A549 (cell line): ENCODE data around the gene RHBDF2. TPM values are rescaled to one million over a fixed set of nuclear protein-coding genes. Genes with fewer than 3 reads are reported as not detected.
"Not testable (repeated sequence)": the region's sequence is repeated elsewhere in the genome, so short reads cannot be mapped to it uniquely, and the experiment has no call there.

Experiments
- ATAC-seq, 2 experiments: fragments of 200-7000 bp in 1 of 2; fragments of >200 bp in 1 of 2; cut with Nextera tagmentation in 1 of 2; cut with Tn5 transposase in 1 of 2; 3 replicates each; pipeline versions ENCODE4 v1.8.0 to v1.9.1; 2018 to 2020; ENCODE audit warnings: mild to moderate bottlenecking in 1 of 2, moderate library complexity in 1 of 2
- CTCF ChIA-PET: fragments of 300-600 bp; sonication (Branson Sonifier 250); formaldehyde crosslinking; extraction: SDS; loops from one replicate; lab custom pipeline; 2021; ENCODE audit warnings: antibody characterized with exemption, inconsistent platforms; lab: Yijun Ruan, JAX
- POLR2A ChIA-PET: fragments of 350-600 bp; formaldehyde crosslinking; extraction: SDS; loops from one replicate; lab custom pipeline; 2021; ENCODE audit warnings: antibody characterized with exemption, inconsistent platforms; lab: Yijun Ruan, JAX
- DNase-seq, 2 experiments: peaks; one replicate each; pipeline versions ENCODE4 v3.0.0 to v3.0.0-alpha.2; 2011 to 2016; ENCODE audit warnings: low read depth in 1 of 2, low spot score in 1 of 2
- FAIRE-seq: peaks from 2 replicates; lab custom pipeline; 2011; peaks lifted over from hg19 to GRCh38; lab: Jason Lieb, UNC
- H3K27ac ChIP-seq, 2 experiments: fragments of >200 bp; sonication (Bioruptor Twin); formaldehyde crosslinking; 3 replicates each; pipeline ENCODE4 v1.5.1; 2016 to 2017
- H3K4me1 ChIP-seq: fragments of >200 bp; sonication (Bioruptor Twin); formaldehyde crosslinking; 3 replicates; pipeline ENCODE4 v1.6.1; 2016
- H3K4me2 ChIP-seq: fragments of >200 bp; sonication (Bioruptor Twin); formaldehyde crosslinking; 3 replicates; pipeline ENCODE4 v1.6.1; 2016
- H3K4me3 ChIP-seq: fragments of >200 bp; sonication (Bioruptor Twin); formaldehyde crosslinking; 3 replicates; pipeline ENCODE4 v1.5.1; 2016
- H3K9me3 ChIP-seq: fragments of >200 bp; sonication (Bioruptor Twin); formaldehyde crosslinking; 3 replicates; pipeline ENCODE4 v1.6.1; 2016
- ATOH8 ChIP-seq: fragments of 250-450 bp; sonication (Bioruptor Pico); IDR thresholded peaks from 2 replicates; pipeline ENCODE4 v1.5.0; 2020; ENCODE audit warnings: low read depth, mild to moderate bottlenecking, moderate library complexity
- BCL3 ChIP-seq: fragments of >200 bp; sonication (Bioruptor Twin); formaldehyde crosslinking; IDR thresholded peaks from 3 replicates; pipeline ENCODE4 v1.6.1; 2016
- CBX2 ChIP-seq: fragments of 200-600 bp; sonication (generic); IDR thresholded peaks from 2 replicates; pipeline ENCODE4 v1.6.1; 2016; ENCODE audit warnings: low read depth, mild to moderate bottlenecking, borderline replicate concordance
- CBX8 ChIP-seq: fragments of 200-600 bp; sonication (generic); IDR thresholded peaks from 2 replicates; pipeline ENCODE4 v1.6.1; 2016
- CEBPB ChIP-seq, 2 experiments: fragments of >200 bp in 1 of 2; sonication (Bioruptor Twin) in 1 of 2; formaldehyde crosslinking in 1 of 2; IDR thresholded peaks; 2 replicates each; pipeline ENCODE4 v1.6.1; 2012 to 2016
- EHF ChIP-seq: fragments of 250-450 bp; sonication (Bioruptor Pico); IDR thresholded peaks from 2 replicates; pipeline ENCODE4 v1.5.0; 2020; ENCODE audit warnings: mild to moderate bottlenecking
- ESRRA ChIP-seq: fragments of 150-350 bp; IDR thresholded peaks from 2 replicates; pipeline ENCODE4 v1.6.1; 2014; ENCODE audit warnings: mild to moderate bottlenecking, low read length, borderline replicate concordance
- FOXS1 ChIP-seq: fragments of 250-450 bp; sonication (Bioruptor Pico); IDR thresholded peaks from 2 replicates; pipeline ENCODE4 v1.5.0; 2020; ENCODE audit warnings: mild to moderate bottlenecking, moderate library complexity
- HEYL ChIP-seq: fragments of 250-450 bp; sonication (Bioruptor Pico); IDR thresholded peaks from 2 replicates; pipeline ENCODE4 v1.8.0; 2021; ENCODE audit warnings: mild to moderate bottlenecking, moderate library complexity
- JUNB ChIP-seq: fragments of >200 bp; sonication (Bioruptor Twin); formaldehyde crosslinking; IDR thresholded peaks from 2 replicates; pipeline ENCODE4 v1.6.1; 2016
- MAZ ChIP-seq: fragments of 150-350 bp; IDR thresholded peaks from 2 replicates; pipeline ENCODE4 v1.6.1; 2014; ENCODE audit warnings: antibody characterized with exemption, low read depth, low read length, borderline replicate concordance
- NR3C1 ChIP-seq: fragments of >200 bp; sonication (Bioruptor Twin); formaldehyde crosslinking; IDR thresholded peaks from 3 replicates; pipeline ENCODE4 v1.6.1; 2017
- PBX3 ChIP-seq: IDR thresholded peaks from 2 replicates; pipeline ENCODE4 v1.6.1; 2012
- POLR2AphosphoS2 ChIP-seq: conservative IDR thresholded peaks from 2 replicates; pipeline ENCODE4 v1.6.1; 2012; ENCODE audit warnings: low read length, improper control_type of control experiment, inconsistent platforms
- REST ChIP-seq: fragments of 200-600 bp; sonication (generic); IDR thresholded peaks from 2 replicates; pipeline ENCODE4 v1.6.1; 2016; ENCODE audit warnings: antibody characterized with exemption, mild to moderate bottlenecking, moderate library complexity
- SMC3 ChIP-seq: fragments of >200 bp; sonication (Bioruptor Twin); formaldehyde crosslinking; IDR thresholded peaks from 3 replicates; pipeline ENCODE4 v1.6.1; 2018; ENCODE audit warnings: inconsistent platforms
- ZNF302 ChIP-seq: fragments of 250-450 bp; sonication (Bioruptor Pico); IDR thresholded peaks from 2 replicates; pipeline ENCODE4 v1.9.0; 2021; ENCODE audit warnings: inconsistent platforms, mild to moderate bottlenecking, moderate library complexity
- WGBS: methylation state at CpG from one replicate; pipeline ENCODE4 v1.1.6; 2017; ENCODE audit errors: missing lambda C conversion rate; 5-methylcytosine and 5-hydroxymethylcytosine counted together
- polyA plus RNA-seq, 4 experiments: library from polyadenylated mRNA; depleted of rRNA in 3 of 4; stranded (reverse); fragments of >200 nt; fragmentation: RNase III in 1 of 4; extraction: RNeasy Plus Mini Kit Qiagen cat#74134 plus additional on column Dnase treatment in 1 of 4; gene quantifications; 2 replicates in 3 of 4; 3 replicates in 1 of 4; pipeline ENCODE4 v1.2.3, GENCODE V29; 2011 to 2017

The RHBDF2 gene
- polyA plus RNA-seq, 2 of the 4 experiments (the other 2 are of a cell fraction): 14.0 to 42.9 TPM

GRCh38 chr17:76527430-76528111 lies 26.3 kb upstream of the RHBDF2 start:
- Histone ChIP-seq H3K4me1 (peaks cover 33% of the 10 kb centered on the region), H3K4me3 (no peak overlapping the region), H3K4me2 (no peak overlapping the region), H3K27ac (peak overlapping the region in 1 of 2 experiments; percentile 45; a peak in 3 of 6 replicates), H3K9me3 (no peaks in the 10 kb centered on the region)
- 63% methylated on average over 26 of the region's 26 CpGs for WGBS
- POLR2A ChIA-PET: interaction anchor here (0.7 kb wide), 2 partner anchors 30 to 859 kb away, joined by 3 to 11 read pairs; no protein-coding TSS in a partner anchor
- no peak for TF ChIP-seq REST
- no peak for TF ChIP-seq MAZ
- TF ChIP-seq POLR2AphosphoS2: no peak
- TF ChIP-seq ZNF302 (CRISPR knock-in tag): no peak
- TF ChIP-seq SMC3: no peak
- no peak for TF ChIP-seq CBX8
- no peak for TF ChIP-seq JUNB
- no peak for TF ChIP-seq NR3C1
- no peak for TF ChIP-seq CBX2
- TF ChIP-seq EHF: no peak
- TF ChIP-seq ESRRA: no peak
- TF ChIP-seq CEBPB (IDR thresholded peaks at IDR 0.05): no peak
- TF ChIP-seq FOXS1: no peak
- TF ChIP-seq ATOH8 (CRISPR knock-in tag): no peak
- TF ChIP-seq HEYL: no peak
- TF ChIP-seq BCL3: no peak
- no peak for TF ChIP-seq PBX3
- DNase-seq (no peak), FAIRE-seq (no peak), ATAC-seq (peak; percentile 4 to 14; a peak in 2 of 6 replicates)
- CTCF ChIA-PET: interaction anchor here (0.8 to 7.7 kb wide), 19 partner anchors 11 to 189 kb away, joined by 3 to 75 read pairs (median 5); partner anchors contain the start of genes CYGB and PRCD

- WGBS: 53% methylated on average over 5 of the region's 9 CpGs
- ATAC-seq, H3K4me3 ChIP-seq, H3K4me2 ChIP-seq, POLR2A ChIA-PET, DNase-seq, FAIRE-seq, H3K27ac ChIP-seq, H3K9me3 ChIP-seq: not testable (repeated sequence)
- CTCF ChIA-PET: interaction anchor here (1.0 to 7.7 kb wide), 12 partner anchors 12 to 189 kb away, joined by 3 to 75 read pairs (median 6); partner anchors contain the start of genes CYGB and PRCD
- peaks cover 33% of the 10 kb centered on the region for H3K4me1 ChIP-seq
Observed at GRCh38 chr17:76527016-76527415, 25.8 kb upstream of the RHBDF2 start.

GRCh38 chr17:76525513-76525833 lies 24.2 kb upstream of the RHBDF2 start:
- ATAC-seq, H3K9me3 ChIP-seq, DNase-seq, FAIRE-seq, H3K4me3 ChIP-seq, H3K4me2 ChIP-seq, POLR2A ChIA-PET: not testable (repeated sequence)
- H3K27ac ChIP-seq: peak overlapping the region in 1 of 2 experiments; percentile 69; a peak in 1 of 6 replicates
- peaks cover 33% of the 10 kb centered on the region for H3K4me1 ChIP-seq
- CTCF ChIA-PET: interaction anchor here (1.0 to 64.5 kb wide), 9 partner anchors 13 to 193 kb away, joined by 3 to 1994 read pairs (median 185); partner anchors contain the start of genes AANAT, CYGB, JMJD6 and METTL23
- WGBS: 88% methylated on average over 8 of the region's 8 CpGs
